ENCODE measurements around the gene XKR3.
"Not testable (repeated sequence)": the region's sequence is repeated elsewhere in the genome, so short reads cannot be mapped to it uniquely, and the experiment has no call there.

XKR3 gene

DNA sequence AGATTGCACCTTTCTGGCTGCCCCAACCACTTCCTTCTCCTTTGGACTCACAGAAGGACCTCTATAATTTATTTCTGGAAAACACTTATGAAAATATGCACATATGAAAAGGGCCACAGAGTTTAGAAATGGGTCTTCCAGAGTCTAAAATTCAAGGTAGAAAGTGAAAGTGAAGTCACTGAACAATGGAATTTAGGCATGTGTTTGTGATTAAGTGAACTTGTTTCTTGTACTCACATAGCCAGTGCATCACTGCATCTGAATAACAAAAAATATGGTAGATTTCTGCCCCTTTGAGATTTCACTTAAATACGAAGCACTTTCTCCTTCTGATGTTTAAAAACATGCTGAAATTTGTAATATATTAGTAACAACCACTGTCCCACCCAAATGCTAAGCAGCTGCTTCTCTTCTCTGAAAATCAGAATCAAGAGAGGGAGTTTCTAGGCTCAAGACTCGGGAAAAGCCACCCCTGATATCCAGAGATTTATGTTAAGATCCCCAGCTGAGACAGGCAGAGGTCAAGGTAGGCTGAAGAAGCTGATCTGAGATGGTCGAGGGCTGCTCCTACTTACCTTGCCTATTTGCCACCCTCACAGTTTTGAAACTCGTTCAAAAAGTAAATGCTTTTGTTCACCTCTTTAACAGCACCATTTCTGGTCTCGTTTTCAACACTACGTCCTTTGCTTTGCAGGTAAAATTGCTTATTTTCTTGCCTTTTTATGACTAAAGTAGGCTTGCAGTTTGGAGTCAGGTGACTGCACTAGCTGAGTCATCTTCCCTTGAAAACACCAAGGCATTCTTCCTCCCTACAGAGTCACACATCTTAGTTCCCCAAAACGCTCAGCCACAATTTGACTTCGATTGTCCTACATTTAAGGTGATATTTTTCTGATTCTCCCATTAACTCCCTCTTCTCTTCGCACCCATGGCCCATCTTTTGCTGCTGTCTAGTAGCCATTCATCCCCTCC, at the start of gene XKR3:
XKR3 (minus strand) TSS at position 696 of the 972 bp plus-strand sequence. CDS start 17,338 bp downstream, outside the sequence.
- no peak for DNase-seq (ENCODE audit: low read depth)

DNA sequence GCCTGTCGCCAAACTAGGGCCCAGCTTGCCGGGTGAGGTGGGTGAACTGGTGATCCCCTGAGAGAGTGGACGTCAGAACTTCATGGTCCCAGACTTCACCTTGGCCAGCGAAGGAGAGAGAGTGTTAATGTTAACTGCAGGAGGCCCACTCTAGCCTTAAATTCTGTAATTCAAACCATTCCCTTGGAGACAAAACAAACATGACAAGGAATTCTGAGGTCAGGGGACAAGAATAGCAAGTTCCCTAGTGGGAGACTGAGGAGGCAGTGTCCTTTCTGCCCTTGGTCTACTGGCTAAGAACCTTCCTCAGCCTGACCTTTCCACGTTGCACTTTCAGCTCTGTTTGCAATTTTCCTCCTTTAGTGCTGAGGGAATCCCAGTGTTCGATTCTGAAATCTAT, 44.4 kb upstream of the XKR3 start:
- DNase-seq (ENCODE audit: low read depth), result not testable (repeated sequence)

DNA sequence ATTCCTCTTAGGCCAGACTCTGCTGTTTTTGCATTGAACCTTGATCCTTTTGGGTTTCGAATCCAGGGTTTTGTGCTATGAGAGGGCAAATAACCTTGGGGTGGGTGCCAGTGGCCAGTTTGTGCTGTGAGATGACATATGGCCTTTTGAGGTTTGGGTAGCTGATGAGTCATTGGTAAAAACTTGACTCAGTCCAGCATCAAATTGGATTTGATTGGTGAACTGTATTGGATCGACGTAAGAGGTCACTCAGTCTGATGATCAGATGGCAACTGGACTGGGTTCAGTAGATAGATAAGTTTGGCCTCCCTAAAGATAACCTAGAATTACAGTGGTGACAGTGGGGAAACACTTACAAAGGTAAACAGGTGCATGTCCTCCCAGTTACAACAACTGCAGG, 41.0 kb upstream of the XKR3 start:
- DNase-seq (ENCODE audit: low read depth), result no peak

DNA sequence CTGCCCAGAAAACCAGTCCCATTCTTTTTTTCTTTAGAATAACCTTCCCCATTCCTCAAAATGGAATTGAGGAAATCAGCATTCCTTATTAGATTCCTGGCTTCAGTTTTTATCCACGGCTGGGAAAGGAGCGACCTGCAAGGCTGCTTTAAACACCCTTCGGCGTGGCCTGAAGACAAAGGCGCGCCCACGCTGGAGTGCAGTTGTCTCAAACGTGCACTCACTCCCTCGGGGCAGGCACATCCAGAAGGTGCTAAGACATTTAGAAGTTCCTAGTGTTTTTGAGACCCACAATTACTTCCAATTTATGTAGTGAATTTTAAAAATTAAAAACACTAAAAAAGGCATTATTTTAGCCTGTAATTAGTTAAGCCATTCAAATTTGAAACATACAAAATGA, 31.6 kb upstream of the XKR3 start:
- not testable (repeated sequence) for DNase-seq (ENCODE audit: low read depth)

DNA sequence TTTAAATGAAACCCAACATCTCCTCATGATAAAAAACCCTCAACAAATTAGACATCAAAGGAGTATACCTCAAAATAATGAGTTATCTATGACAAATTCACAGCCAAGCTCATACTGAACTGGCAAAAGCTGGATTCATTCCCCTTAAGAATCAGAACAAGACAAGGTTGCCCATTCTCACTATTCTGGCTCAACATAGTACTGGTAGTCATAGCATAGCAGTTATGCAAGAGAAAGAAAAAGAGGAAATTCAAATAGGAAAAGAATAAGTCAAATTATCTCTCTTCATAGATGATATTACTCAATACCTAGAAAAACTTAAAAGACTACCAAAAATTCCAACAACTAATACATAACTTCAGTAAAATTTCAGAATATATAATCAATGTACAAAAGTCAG, 29.4 kb upstream of the XKR3 start:
- DNase-seq (ENCODE audit: low read depth), result no peak

DNA sequence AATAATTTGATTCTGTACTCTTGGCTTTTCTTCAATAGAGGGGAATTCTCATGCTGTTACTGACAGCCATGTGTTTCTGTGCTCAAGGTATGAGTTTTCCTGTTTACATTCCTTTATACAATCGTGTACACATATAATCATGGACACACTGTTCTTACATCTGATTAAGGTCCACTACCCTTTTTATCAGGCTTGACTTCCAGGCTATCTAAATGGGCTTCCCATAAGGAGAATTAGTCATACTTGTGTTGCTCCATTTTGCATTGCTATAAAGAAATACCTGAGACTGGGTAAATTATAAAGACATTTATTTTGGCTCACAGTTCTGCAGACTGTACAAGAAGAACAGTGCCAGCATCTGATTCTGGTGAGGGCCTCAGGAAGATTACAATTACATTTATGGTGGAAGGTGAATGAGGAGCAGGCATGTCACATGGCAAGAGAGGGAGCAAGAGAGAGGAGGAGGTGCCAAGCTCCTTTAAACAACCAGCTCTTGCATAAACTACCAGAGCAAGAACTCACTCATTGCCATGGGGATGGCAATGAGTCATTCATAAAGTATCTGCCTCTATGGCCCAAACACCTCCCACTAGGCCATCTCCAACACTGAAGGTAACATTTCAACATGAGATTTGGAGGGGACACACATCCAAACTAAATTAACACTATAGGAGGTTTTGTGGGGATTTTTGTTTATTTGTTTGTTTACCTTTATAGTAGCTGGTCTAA, 26.2 kb upstream of the XKR3 start:
- not testable (repeated sequence) for DNase-seq (ENCODE audit: low read depth)

DNA sequence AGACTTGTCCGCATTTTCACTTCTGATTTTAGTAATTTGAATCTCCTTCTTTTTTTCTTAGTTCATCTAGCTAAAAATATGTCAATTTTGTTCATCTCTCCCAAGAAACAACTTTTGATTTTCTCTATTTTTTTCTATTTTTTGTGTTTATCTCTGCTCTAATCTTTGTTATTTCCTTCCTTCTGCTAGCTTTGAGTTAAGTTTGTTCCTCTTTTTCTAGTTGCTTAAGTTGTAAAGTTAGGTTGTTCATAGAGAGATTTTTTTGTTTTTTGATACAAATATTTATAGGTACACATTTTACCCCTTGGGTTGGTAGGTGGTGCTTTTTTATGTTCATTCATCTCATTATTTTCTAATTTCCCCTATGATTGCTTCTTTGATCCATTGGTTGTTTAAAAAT, 22.1 kb upstream of the XKR3 start:
- DNase-seq (ENCODE audit: low read depth), result no peak

DNA sequence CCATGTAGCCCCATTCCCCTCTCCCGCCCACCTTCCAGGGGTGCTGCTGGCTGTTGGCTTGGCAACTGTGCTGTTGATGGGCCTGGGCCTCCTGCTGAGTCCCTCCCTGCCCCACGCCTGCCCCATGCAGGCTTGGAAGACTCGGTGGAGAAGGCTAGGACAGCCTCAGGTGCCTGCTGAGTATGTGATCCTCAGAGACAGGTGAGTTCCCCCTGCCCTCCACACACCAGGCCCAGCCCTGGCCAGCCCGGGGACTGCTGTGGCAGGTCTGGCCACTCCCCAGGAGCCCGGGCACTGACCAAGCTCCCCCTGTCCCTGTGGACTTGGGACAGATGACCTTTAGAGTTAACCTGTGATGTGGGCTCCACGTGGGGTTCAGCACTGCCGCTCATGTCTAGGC, 20.7 kb upstream of the XKR3 start:
- no peak for DNase-seq (ENCODE audit: low read depth)

DNA sequence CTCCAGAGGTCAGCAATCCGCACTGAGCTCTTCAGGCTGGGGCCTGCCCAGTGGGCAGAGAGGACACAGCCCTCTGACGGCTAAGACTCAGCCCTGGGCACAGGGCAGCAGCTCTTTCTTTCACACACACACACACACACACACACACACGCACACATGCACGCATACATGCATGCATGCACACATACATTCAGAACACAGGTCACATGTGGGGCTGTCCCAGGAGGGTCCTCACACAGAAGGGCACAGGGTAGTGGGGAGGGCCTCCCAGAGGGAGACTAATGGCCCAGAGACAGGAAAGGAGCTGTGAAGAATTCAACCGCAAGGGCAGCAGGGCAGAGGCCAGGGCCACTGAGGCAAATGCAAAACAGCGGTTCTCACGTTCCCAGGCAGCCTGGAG, 20.3 kb upstream of the XKR3 start:
- no peak for DNase-seq (ENCODE audit: low read depth)

DNA sequence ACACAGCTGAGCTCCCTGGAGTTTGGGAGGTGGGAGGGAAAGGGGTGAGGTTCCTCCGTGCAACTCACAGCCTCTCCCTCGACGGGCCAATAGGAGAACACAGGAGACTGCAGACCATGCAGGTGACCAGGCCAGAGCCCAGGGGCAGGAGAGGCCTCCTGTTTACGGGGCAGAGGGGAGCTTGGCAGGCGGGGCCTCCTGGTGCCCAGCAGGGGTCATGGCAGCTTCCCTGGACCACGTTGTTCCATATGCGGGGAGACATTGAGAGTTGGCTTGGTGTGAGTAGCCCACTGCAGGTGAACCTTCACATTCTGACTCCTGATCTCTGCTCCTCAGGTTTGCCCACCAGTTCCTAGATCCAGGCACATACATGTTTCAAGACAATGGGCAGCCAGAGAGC, 19.3 kb upstream of the XKR3 start:
- no peak for DNase-seq (ENCODE audit: low read depth)

DNA sequence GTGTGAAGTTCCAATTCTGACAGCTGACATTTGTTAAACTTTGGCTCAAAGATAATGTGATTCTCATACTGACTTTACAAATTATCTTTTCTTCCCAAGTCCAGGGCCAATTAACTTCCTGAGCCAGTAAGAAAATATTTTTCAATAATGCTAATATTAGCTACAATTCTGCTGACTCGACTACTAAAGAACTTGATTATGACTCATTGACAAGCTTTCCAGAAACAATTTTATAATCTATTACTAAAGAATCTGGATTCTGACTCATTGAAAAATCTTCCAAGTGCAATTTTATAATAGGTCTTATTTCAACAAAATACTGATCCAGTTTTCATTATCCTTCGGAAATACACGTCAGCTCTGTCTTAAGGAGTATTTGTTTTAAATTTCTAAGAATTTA, 12.9 kb upstream of the XKR3 start:
- no peak for DNase-seq (ENCODE audit: low read depth)

DNA sequence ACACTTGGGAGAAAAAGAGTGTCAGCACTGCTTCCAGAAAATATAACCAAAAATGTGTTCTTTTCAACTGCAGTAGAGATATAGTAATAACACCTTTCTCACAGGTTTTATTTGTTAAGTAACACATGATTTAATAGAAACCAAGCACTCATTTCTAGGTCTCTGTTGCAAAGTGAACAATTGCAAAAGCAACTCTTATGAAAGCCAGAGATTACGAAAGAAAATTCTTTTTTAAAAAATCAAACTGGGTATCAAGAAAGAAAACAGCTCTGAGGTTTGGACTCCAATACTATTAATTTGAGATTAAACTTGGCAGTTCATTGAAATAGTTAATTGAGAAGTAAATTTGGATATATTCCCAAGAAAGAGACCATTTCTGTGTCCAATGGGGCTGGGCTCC, 9.8 kb upstream of the XKR3 start:
- no peak for DNase-seq (ENCODE audit: low read depth)

DNA sequence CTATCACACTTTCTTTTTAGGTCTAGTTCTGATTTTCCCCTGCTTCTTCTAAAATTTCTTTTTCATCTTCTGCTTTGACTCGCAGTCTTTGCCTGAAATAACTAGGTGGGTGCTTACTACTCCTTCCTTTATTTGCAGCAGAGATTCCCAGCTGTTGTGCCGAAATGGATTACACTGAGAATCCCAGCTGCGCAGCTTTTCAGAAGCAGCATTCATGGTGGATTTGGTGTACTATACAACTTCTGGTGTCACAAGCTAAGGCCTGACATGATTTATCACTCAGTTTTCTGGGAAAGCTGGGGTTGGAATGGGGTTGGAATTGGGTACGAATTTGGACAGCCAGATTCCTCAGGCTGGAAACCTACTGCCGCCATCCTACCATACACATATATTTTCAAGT, 6.0 kb upstream of the XKR3 start:
- no peak for DNase-seq (ENCODE audit: low read depth)

DNA sequence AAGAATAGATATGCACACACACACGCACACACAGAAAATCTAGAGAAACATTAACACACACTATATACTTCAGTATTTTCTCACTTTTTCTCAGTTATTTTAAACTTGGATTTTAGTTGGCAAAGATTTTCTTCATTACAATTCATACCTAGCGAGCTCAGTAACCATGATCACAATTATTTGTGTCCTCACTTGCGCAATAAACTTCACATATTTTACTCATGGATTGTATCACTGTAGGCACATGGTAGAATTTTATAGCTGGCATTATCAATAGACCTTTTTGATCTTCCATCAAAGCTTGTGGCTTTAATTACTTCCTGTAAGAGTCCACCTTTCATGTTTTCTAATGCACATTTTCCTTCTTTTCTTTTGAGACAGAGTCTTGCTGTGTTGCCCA, 4.8 kb upstream of the XKR3 start:
- DNase-seq (ENCODE audit: low read depth), result no peak

DNA sequence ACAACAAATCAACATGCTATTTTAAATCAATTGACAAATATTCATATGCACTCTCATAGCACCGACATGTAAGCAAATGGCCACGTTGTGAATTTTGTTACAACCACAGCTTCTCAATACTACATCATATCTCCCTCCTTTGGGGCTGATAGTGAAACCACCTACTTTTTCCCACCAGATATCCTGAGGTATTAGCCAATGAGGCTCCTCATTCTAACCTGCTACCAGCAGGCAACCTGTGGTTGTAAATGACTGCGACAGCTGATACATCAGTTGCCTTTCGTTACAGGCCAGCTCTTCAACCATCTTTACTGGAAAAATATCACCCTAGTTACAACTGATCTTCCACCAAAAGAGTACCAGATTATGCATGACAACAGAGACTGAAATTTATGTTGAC, 3.7 kb upstream of the XKR3 start:
- DNase-seq (ENCODE audit: low read depth), result no peak

DNA sequence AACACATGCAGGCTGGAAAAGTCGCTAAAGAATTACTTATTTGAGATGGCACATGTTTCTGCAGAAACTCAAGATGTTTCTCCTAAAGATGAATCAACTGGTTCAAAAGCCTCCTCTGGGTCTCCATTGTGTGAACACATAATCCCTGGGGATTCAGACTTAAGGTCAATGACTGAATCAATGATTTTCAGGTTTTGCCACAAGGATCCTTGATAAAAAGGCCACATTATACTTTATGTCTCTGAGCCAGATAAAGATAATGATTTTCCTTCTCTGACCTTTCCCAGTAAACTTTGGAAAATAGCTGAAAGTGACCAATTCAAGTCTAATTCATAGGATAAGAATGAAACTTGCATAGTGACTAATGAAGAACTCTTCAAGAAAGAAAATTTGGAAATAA, 2.3 kb upstream of the XKR3 start:
- no peak for DNase-seq (ENCODE audit: low read depth)

DNA sequence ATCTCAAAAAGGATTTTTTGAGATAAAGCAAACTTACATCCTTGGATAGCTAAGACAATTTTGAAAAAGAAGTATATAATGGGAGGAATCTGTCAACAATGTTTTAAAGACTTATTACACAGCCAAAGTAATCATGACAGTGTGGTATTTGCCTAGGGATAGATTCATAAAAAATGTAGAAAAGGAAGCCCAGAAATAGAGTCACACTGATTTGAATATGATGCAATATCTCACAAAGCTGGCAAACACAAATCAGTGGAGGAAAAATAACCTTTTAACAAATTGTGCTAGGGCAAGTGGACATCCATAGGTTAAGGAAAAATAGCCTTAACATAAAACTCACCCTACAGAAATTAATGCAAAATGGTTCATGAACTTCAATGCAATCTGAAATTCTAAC, 6.0 kb downstream of the XKR3 start:
- no peak for DNase-seq (ENCODE audit: low read depth)

DNA sequence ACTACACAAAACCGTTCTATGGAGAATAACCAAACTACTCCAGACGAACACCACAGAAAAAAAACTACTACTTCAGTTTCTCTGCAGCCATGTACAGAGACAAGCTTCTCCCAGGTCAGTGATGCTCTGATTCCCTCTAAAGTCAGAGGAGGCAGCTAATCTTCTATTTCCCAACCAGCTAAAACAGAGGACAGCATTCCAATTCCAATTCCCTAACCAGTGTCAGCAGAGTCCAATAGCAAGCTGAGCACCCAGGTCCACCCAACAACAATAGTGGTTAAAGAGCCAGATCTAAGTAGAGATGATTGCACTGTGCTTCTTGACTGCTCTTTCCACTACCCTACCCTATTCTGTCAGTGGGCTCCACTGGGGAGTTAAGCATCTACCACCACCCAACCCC, 6.7 kb downstream of the XKR3 start:
- DNase-seq (ENCODE audit: low read depth), result no peak

DNA sequence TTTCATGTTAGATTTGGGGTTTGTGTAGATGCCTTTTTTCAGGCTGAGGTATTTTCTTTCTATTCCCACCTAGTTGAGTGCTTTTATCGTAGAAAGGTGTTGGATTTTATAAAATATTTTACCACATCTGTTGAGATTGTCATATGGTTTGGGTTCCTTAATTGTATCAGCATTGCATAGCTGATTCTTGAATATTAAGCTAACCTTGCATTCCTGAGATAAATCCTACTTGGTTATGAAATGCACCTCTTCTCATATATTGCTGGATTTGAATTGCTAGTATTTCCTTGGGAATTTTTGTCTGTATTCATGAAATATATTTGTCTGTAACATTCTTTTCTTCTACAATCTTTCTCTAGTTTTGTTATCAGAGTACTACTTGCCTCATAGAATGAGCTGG, 10.1 kb downstream of the XKR3 start:
- no peak for DNase-seq (ENCODE audit: low read depth)

DNA sequence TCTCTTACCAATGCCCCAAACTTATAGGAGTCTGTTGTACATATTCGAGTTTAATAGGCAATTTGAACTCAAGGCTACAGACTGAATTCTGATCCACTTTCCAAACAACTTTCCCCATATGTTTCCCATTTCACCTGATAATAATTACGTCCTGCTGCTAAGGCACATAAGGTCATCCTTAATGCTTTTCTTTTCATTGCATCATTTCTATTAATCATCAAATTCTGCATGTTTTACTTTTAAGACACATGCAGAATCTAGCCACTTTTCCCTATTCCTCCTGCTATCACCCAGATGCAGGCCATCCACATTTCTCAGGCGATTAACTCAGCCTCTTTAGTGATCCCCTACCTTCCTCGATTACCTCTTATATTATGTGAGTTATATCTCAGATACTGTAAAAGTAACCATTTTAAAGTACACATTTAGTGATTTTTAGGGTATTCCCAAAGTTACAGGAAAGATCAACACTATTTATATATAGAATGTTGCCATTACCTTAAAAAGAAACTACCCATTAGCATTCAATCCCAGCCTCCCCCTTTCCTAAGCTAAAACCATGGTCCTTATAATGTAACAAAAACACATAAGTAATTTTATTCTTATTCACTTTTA, 14.9 kb downstream of the XKR3 start:
- no peak for DNase-seq (ENCODE audit: low read depth)

DNA sequence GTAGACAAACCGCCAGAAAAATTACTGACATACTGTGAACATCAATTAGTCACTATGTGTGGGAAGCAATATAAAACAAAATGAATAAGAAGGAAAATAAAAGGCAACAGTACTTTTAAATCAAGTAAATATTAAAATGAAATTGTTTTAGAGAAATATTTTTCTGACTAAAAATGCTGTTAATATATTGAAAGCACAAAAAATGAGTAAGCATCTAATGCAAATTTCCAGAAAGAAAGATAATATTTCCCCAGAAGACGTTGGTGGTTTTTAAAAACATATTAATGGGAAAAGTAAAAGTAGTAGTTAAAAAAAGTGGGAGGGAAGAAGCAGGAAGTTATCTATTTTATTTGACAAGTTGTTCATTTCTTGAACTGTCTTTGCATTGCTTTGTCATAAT, 16.5 kb downstream of the XKR3 start:
- DNase-seq (ENCODE audit: low read depth), result no peak

DNA sequence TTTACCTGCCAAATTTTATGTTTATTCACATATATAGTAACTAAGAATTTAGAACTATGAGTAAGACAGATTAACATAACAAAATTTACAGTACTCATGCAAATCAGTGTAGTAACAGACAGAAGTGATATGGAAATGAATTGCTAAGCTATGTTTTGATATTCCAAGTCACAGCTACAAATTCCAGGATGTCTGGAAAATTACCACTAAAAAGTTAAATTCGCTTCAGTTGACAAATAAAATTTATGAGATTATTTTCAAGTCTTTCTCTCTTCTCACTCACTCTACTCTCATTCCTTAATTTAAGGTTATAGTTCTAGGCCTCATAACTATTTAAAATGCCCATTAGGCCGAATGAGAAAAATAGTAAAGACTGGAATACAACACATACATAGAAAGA, 18.1 kb downstream of the XKR3 start:
- no peak for DNase-seq (ENCODE audit: low read depth)

DNA sequence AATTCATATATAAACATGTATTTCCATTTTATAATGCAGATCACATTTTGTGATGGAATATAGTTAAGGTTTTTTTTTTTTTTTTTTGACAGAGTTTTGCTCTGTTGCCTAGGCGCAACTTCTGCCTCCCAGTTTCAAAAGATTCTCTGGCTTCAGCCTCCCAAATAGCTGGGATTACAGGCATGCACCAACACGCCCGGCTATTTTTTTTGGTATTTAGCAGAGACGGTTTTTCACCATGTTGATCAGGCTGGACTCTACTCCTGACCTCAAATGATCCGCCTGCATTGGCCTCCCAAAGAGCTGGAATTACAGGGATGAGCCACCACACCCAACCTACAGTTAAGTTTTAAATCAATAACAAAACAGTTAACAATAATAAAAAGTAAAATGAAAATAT, 18.8 kb downstream of the XKR3 start:
- DNase-seq (ENCODE audit: low read depth), result no peak

Data from amniotic epithelial cell (primary cell).